ENCODE results near the gene ADD2.

Gene ADD2

DNA sequence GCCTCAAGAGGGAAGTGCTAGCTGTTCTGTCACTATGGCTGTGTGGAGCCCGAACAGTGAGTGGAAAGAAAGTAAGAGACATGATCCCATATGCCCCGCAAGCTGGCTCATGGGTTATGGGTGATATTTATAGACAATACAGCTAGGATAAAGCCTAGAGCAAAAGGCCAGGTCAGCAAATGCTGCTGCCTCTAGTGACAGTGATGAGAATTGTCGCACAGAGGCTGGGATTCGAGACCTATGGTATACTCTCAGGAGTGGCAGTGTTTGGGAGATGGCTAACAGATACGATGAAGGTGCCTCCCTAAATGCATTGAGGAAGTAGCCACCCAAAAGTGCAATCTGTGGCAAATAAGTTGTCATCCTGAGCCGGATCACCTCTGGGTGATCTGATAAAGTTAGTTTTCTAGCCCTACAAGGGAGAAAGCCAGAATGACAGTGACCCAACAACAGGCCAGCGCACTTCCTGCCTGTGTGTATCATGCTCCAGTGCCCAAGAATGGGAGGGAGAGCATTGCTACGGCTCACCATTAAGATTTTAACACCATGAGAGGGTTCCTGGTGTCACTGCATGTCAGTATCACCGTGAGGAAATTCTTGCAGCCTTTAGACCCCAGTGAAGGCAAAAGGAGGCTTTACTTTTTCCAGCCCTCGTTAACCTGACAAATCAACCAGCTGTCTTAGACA lies 122.1 kb downstream of the ADD2 start:
- no peak overlapping the region for H3K4me3 ChIP-seq (replicated peaks; ENCODE audit: low read depth, low read length)
- DNase-seq (ENCODE audit: extremely low read depth, insufficient read length): no peak
- peaks cover 1% of the 10 kb centered on the region; the same call in 1 of the 2 replicates for H3K27me3 ChIP-seq (replicated peaks; ENCODE audit: control insufficient read depth, insufficient read depth, low read length)
- TF ChIP-seq, protein P1, sequence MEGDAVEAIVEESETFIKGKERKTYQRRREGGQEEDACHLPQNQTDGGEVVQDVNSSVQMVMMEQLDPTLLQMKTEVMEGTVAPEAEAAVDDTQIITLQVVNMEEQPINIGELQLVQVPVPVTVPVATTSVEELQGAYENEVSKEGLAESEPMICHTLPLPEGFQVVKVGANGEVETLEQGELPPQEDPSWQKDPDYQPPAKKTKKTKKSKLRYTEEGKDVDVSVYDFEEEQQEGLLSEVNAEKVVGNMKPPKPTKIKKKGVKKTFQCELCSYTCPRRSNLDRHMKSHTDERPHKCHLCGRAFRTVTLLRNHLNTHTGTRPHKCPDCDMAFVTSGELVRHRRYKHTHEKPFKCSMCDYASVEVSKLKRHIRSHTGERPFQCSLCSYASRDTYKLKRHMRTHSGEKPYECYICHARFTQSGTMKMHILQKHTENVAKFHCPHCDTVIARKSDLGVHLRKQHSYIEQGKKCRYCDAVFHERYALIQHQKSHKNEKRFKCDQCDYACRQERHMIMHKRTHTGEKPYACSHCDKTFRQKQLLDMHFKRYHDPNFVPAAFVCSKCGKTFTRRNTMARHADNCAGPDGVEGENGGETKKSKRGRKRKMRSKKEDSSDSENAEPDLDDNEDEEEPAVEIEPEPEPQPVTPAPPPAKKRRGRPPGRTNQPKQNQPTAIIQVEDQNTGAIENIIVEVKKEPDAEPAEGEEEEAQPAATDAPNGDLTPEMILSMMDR (IDR thresholded peaks at IDR 0.05; ENCODE audit: insufficient read depth, low read length, poor library complexity, severe bottlenecking): peak; percentile 15
- H3K36me3 ChIP-seq (ENCODE audit: control insufficient read depth, insufficient read depth, low read length): no peaks in the 10 kb centered on the region

DNA sequence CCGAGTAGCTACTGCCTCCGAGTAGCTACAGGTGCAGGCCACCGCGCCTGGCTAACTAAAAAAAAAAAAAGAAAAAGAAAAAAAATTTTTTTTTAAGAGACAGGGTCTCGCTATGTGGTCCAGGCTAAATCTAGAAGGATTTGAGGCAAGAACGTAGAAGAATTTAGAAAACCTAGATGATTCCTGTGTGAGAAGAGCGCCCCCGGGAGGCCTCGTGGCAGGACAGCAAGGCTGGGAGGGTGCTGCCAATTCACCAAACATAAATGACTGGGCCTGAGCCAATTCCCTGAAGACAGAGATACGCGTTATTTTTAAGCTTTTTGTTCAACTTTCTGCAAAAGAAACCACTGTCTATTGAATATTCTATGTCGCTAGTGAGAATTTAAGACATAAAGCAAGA lies 124.3 kb downstream of the ADD2 start:
- peaks cover 2% of the 10 kb centered on the region; the same call in 1 of the 2 replicates for H3K27me3 ChIP-seq (replicated peaks; ENCODE audit: control insufficient read depth, insufficient read depth, low read length)
- TF ChIP-seq, protein P1 (IDR thresholded peaks at IDR 0.05; ENCODE audit: insufficient read depth, low read length, poor library complexity, severe bottlenecking): peak; percentile 42
- no peaks in the 10 kb centered on the region for H3K36me3 ChIP-seq (ENCODE audit: control insufficient read depth, insufficient read depth, low read length)
- no peak for DNase-seq (ENCODE audit: extremely low read depth, insufficient read length)
- no peak overlapping the region for H3K4me3 ChIP-seq (replicated peaks; ENCODE audit: low read depth, low read length)

DNA sequence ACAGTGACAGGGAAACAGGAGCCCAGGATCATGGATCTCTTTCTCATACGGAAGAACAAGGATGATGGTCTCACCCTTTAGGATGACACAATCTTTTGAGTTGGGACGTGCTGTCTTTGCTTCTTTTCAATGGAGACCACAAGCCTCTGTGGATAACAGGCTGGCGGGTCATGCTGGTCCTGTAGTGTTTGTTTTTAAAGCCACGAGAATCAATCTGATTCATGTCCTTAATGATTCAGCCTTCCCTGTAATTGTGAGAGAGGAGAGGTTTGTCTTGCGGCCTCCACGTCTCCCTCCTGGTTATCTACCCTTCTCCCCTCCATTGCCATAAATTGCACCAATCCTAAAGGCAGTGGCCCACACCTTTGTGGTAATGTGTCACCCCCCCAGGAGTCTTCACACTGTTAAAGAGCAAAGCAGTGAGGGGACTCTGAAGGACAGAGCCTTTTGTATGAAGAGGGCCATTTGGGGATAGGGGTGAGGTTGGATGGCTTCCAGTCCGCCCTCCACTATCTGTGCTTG lies 126.7 kb downstream of the ADD2 start:
- no peak overlapping the region for H3K4me3 ChIP-seq (replicated peaks; ENCODE audit: low read depth, low read length)
- TF ChIP-seq, protein P1 (IDR thresholded peaks at IDR 0.05; ENCODE audit: insufficient read depth, low read length, poor library complexity, severe bottlenecking): no peak
- peaks cover 2% of the 10 kb centered on the region; the same call in 1 of the 2 replicates for H3K27me3 ChIP-seq (replicated peaks; ENCODE audit: control insufficient read depth, insufficient read depth, low read length)
- no peak for DNase-seq (ENCODE audit: extremely low read depth, insufficient read length)
- H3K36me3 ChIP-seq (ENCODE audit: control insufficient read depth, insufficient read depth, low read length): no peaks in the 10 kb centered on the region

DNA sequence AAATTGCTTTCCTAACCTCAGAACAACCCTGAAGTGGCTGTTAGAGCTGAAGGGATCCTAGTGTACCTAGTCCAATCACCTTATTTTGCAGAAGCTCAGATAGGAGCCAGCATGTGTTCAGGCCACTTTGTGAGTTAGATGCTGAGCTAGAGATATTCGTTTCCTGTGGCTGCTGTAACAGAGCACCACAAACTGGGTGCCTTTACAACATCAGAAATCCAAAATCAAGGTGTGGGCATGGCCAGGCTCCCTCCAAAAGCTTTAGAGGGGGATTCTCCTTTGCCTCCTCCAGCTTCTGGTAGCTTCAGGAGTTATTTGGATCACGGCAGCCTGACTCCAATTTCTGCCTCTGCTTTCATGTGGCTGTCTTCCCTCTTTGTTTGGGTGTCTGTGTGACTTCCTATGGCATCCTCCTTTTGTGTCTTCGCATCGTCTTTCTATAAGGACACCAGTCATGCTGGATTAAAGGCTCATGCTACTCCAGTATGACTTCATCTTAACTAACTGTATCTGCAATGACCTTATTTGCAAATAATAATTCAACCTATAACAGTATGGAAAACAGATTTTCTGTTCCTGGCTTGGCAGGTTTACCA lies 128.1 kb downstream of the ADD2 start:
- Histone ChIP-seq H3K36me3 (ENCODE audit: control insufficient read depth, insufficient read depth, low read length) (no peaks in the 10 kb centered on the region), H3K27me3 (replicated peaks; ENCODE audit: control insufficient read depth, insufficient read depth, low read length) (peaks cover 2% of the 10 kb centered on the region; the same call in 1 of the 2 replicates), H3K4me3 (replicated peaks; ENCODE audit: low read depth, low read length) (no peak overlapping the region)
- no peak for DNase-seq (ENCODE audit: extremely low read depth, insufficient read length)
- TF ChIP-seq, protein P1 (IDR thresholded peaks at IDR 0.05; ENCODE audit: insufficient read depth, low read length, poor library complexity, severe bottlenecking): no peak

DNA sequence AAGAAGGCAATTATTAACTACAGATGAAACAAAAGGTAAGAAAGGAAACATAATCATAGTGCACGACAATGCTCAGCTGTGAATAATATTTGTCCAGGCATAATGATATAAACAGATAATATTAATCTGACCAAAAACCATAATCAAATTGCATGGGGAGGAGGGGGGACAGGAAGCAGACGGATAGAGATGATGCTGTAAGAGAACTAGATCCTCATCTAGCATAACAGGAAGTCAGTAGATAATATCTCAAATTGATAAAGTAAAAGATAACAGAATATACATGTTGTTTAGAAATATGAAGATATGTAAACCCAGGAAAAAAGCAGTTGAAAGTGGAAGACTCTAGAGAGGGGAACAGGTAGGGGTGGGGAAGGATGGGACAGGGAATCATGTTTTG lies 129.4 kb downstream of the ADD2 start:
- TF ChIP-seq, protein P1 (IDR thresholded peaks at IDR 0.05; ENCODE audit: insufficient read depth, low read length, poor library complexity, severe bottlenecking): no peak
- DNase-seq (ENCODE audit: extremely low read depth, insufficient read length): no peak
- Histone ChIP-seq H3K36me3 (ENCODE audit: control insufficient read depth, insufficient read depth, low read length) (no peaks in the 10 kb centered on the region), H3K27me3 (replicated peaks; ENCODE audit: control insufficient read depth, insufficient read depth, low read length) (peaks cover 2% of the 10 kb centered on the region; the same call in 1 of the 2 replicates), H3K4me3 (replicated peaks; ENCODE audit: low read depth, low read length) (no peak overlapping the region)

Data from GM06990 (cell line).